Type B pancreatic cell (in vitro differentiated cells): ENCODE results near the gene SEMA7A. TPM values are rescaled to one million over a fixed set of nuclear protein-coding genes. Genes with fewer than 3 reads are reported as not detected.
"Not testable (repeated sequence)": the region's sequence is repeated elsewhere in the genome, so short reads cannot be mapped to it uniquely, and the experiment has no call there.

ENCODE experiments used
- DNase-seq: peaks from one replicate; pipeline ENCODE4 v3.0.0; 2021; ENCODE audit warnings: mixed read lengths; ENCODE audit not compliant: unreplicated experiment; ENCODE audit errors: extremely low spot score
- H3K27ac Mint-ChIP-seq: 2 replicates; pipeline ENCODE4 v1.8.0; 2021; ENCODE audit warnings: mild to moderate bottlenecking, mixed read lengths
- H3K27me3 Mint-ChIP-seq: 2 replicates; pipeline ENCODE4 v1.8.0; 2021; ENCODE audit warnings: mixed read lengths
- H3K36me3 Mint-ChIP-seq: 2 replicates; pipeline ENCODE4 v1.8.0; 2021; ENCODE audit warnings: mixed read lengths
- H3K4me1 Mint-ChIP-seq: one replicate; pipeline ENCODE4 v1.8.0; 2021; ENCODE audit warnings: mixed read lengths; ENCODE audit not compliant: unreplicated experiment
- H3K4me3 Mint-ChIP-seq: 2 replicates; pipeline ENCODE4 v1.8.0; 2021; ENCODE audit warnings: mild to moderate bottlenecking, mixed read lengths
- H3K9me3 Mint-ChIP-seq: 2 replicates; pipeline ENCODE4 v1.8.0; 2021; ENCODE audit warnings: mixed read lengths
- long read RNA-seq: library from polyadenylated mRNA; unstranded; transcript quantifications from one replicate; pipeline ENCODE4 v2.0.0, GENCODE V29; 2020
- total RNA-seq: library from RNA; stranded (reverse); gene quantifications from 2 replicates; pipeline ENCODE4 v1.2.1, GENCODE V29; 2021; ENCODE audit warnings: low replicate concordance
- TF ChIP-seq, protein P1 (sequence below): fragments of 200-600 bp; sonication (generic); conservative IDR thresholded peaks from 2 replicates; pipeline ENCODE4 v1.5.0; 2021; ENCODE audit warnings: antibody characterized with exemption, mild to moderate bottlenecking

SEMA7A gene, protein sequence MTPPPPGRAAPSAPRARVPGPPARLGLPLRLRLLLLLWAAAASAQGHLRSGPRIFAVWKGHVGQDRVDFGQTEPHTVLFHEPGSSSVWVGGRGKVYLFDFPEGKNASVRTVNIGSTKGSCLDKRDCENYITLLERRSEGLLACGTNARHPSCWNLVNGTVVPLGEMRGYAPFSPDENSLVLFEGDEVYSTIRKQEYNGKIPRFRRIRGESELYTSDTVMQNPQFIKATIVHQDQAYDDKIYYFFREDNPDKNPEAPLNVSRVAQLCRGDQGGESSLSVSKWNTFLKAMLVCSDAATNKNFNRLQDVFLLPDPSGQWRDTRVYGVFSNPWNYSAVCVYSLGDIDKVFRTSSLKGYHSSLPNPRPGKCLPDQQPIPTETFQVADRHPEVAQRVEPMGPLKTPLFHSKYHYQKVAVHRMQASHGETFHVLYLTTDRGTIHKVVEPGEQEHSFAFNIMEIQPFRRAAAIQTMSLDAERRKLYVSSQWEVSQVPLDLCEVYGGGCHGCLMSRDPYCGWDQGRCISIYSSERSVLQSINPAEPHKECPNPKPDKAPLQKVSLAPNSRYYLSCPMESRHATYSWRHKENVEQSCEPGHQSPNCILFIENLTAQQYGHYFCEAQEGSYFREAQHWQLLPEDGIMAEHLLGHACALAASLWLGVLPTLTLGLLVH
- 6.3 and 11.2 TPM in 2 replicates for total RNA-seq
- long read RNA-seq, partial matches to known transcripts, result 1 of 1 reads
- long read RNA-seq, other reads (novel, unspliced or antisense), result 0 of 1 reads

DNA sequence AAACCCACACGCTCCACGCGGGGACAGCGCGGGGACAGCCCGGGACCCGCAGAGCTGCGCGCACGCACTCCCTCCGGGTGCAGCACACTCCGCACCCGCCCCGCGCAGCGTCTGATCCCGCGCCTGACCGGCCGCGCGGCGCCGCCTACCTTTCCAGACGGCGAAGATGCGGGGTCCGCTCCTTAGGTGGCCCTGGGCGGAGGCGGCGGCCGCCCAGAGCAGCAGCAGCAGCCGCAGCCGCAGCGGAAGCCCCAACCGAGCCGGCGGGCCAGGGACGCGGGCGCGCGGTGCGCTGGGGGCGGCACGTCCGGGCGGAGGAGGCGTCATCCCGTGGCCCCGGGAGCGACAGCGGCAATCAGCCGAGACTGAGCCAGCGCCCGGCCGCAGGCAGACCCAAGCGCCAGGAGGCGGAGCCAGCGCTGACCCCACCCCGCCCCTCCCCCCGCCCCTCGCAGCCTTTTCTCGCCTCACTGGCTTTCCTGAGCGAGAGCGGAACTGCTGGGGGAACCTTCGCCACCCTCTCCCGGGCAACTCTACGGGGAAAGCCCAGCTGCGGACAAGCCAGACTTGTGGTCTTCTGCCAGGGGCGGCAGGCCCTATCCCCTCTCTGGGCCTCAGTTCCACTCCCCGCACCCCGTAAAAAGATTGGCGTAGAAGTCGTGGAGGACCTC lies at the start of gene SEMA7A:
TSS of gene SEMA7A (minus strand) at position 367 of the 671 bp plus-strand sequence. CDS start at position 327, 40 bp downstream.
- peaks cover 29% of the 10 kb centered on the region for H3K27me3 Mint-ChIP-seq
- H3K27ac Mint-ChIP-seq, result peak within 1 kb of the TSS; percentile 68
- H3K9me3 Mint-ChIP-seq, result no peaks in the 10 kb centered on the region
- peak within 1 kb of the TSS; percentile 84 for H3K4me3 Mint-ChIP-seq
- H3K4me1 Mint-ChIP-seq, result peaks cover 17% of the 10 kb centered on the region
- TF ChIP-seq, protein P1, sequence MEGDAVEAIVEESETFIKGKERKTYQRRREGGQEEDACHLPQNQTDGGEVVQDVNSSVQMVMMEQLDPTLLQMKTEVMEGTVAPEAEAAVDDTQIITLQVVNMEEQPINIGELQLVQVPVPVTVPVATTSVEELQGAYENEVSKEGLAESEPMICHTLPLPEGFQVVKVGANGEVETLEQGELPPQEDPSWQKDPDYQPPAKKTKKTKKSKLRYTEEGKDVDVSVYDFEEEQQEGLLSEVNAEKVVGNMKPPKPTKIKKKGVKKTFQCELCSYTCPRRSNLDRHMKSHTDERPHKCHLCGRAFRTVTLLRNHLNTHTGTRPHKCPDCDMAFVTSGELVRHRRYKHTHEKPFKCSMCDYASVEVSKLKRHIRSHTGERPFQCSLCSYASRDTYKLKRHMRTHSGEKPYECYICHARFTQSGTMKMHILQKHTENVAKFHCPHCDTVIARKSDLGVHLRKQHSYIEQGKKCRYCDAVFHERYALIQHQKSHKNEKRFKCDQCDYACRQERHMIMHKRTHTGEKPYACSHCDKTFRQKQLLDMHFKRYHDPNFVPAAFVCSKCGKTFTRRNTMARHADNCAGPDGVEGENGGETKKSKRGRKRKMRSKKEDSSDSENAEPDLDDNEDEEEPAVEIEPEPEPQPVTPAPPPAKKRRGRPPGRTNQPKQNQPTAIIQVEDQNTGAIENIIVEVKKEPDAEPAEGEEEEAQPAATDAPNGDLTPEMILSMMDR, result peak; percentile 16
- H3K36me3 Mint-ChIP-seq, result no peaks in the 10 kb centered on the region
- DNase-seq, result peak; percentile 82

DNA sequence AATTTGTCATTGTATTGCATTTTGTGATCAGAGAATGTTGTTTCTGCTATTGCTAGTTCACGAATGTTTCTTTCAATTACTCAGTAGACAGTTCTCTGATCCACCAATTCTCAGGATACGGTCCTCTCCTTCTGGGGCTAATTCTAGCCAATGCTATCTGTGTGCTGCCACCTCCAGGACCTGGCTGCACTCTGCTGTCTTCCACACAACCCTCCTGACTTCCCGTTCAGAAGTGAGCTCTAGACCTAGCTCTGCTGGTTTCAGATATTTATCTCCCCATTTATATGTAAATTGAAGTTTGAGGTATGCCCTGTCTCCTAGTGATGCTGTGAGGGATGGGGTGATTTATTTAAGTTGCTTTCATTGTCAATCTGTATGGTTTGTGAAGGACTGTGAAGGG lies 48.9 kb upstream of the SEMA7A start:
- TF ChIP-seq, protein P1, result no peak
- H3K36me3 Mint-ChIP-seq, result peaks cover 4% of the 10 kb centered on the region
- no peaks in the 10 kb centered on the region for H3K4me1 Mint-ChIP-seq
- no peak overlapping the region for H3K27ac Mint-ChIP-seq
- no peak for DNase-seq
- H3K27me3 Mint-ChIP-seq, result no peaks in the 10 kb centered on the region
- H3K9me3 Mint-ChIP-seq, result no peaks in the 10 kb centered on the region
- H3K4me3 Mint-ChIP-seq, result no peak overlapping the region

- not testable (repeated sequence) for H3K27ac Mint-ChIP-seq, H3K4me1 Mint-ChIP-seq, H3K4me3 Mint-ChIP-seq, H3K36me3 Mint-ChIP-seq, H3K9me3 Mint-ChIP-seq, H3K27me3 Mint-ChIP-seq, DNase-seq
Observed at GRCh38 chr15:74480364-74480763, 46.6 kb upstream of the SEMA7A start.

GRCh38 chr15:74471621-74472020 lies 37.9 kb upstream of the SEMA7A start:
- H3K4me3 Mint-ChIP-seq, H3K36me3 Mint-ChIP-seq, H3K9me3 Mint-ChIP-seq, DNase-seq, H3K27me3 Mint-ChIP-seq, H3K27ac Mint-ChIP-seq, H3K4me1 Mint-ChIP-seq: not testable (repeated sequence)

GRCh38 chr15:74470631-74471395 lies 37.1 kb upstream of the SEMA7A start:
- no peak overlapping the region for H3K4me3 Mint-ChIP-seq
- DNase-seq, result no peak
- H3K36me3 Mint-ChIP-seq, result peaks cover 12% of the 10 kb centered on the region
- TF ChIP-seq, protein P1, result no peak
- H3K27me3 Mint-ChIP-seq, result no peaks in the 10 kb centered on the region
- no peaks in the 10 kb centered on the region for H3K9me3 Mint-ChIP-seq
- H3K4me1 Mint-ChIP-seq, result no peaks in the 10 kb centered on the region
- H3K27ac Mint-ChIP-seq, result no peak overlapping the region
